ENCODE measurements around the gene KRTAP4-12.

Gene KRTAP4-12

DNA sequence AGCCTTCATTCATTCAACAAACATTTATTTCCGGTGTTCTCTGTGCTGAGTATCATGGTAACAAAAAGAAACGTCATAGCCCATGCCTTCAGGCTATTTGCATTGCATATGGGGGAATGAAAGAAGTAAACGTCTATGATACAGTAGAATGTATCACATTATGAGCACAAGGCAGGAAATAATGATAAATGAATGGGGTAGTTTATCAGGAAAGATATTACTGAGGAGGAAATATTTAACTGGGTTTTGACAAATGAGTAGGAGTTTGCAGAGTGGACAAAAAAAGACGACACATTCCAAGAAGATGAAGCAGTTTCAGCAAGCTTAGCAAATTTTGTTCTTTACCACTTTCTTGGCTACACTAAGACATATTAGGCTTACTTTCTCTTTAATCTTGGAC lies 41.4 kb downstream of the KRTAP4-12 start:
- no peak for FAIRE-seq
- TF ChIP-seq POLR2AphosphoS5 (IDR thresholded peaks at IDR 0.05; ENCODE audit: low read depth, low read length) (no peak), TAF1 (IDR thresholded peaks at IDR 0.05; ENCODE audit: low read depth, low read length) (no peak), POU2F2 (IDR thresholded peaks at IDR 0.05; ENCODE audit: low read depth, low read length) (no peak), PAX5 (IDR thresholded peaks at IDR 0.05; ENCODE audit: insufficient read depth, low read length, severe bottlenecking) (no peak), POLR2A (IDR thresholded peaks at IDR 0.05; ENCODE audit: low read depth, low read length) (no peak), SPI1 (IDR thresholded peaks at IDR 0.05; ENCODE audit: low read depth, low read length) (no peak)
- DNase-seq (ENCODE audit: insufficient read length, low spot score): no peak

DNA sequence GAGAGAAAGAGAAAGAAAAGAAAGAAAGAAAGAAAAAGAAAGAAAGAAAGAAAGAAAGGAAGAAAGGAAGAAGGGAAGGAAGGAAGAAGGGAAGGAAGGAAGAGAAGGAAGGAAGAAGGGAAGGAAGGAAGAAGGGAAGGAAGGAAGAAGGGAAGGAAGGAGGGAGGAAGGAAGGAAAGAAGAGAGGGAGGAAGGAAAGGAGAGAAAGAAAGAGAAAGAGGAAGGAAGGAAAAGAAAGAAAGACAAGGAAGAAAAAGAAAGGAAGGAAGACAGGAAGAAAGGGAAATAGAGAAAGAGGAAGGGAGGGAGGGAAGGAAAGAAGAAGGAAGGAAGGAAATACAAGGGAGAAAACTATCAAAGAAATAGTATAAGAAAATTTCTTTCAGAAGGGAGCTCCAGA lies 47.2 kb downstream of the KRTAP4-12 start:
- no peak for FAIRE-seq
- no peak for TF ChIP-seq PAX5 (IDR thresholded peaks at IDR 0.05; ENCODE audit: insufficient read depth, low read length, severe bottlenecking)
- no peak for TF ChIP-seq TAF1 (IDR thresholded peaks at IDR 0.05; ENCODE audit: low read depth, low read length)
- no peak for TF ChIP-seq POLR2AphosphoS5 (IDR thresholded peaks at IDR 0.05; ENCODE audit: low read depth, low read length)
- no peak for TF ChIP-seq POU2F2 (IDR thresholded peaks at IDR 0.05; ENCODE audit: low read depth, low read length)
- no peak for TF ChIP-seq POLR2A (IDR thresholded peaks at IDR 0.05; ENCODE audit: low read depth, low read length)
- TF ChIP-seq SPI1 (IDR thresholded peaks at IDR 0.05; ENCODE audit: low read depth, low read length): no peak
- no peak for DNase-seq (ENCODE audit: insufficient read length, low spot score)

DNA sequence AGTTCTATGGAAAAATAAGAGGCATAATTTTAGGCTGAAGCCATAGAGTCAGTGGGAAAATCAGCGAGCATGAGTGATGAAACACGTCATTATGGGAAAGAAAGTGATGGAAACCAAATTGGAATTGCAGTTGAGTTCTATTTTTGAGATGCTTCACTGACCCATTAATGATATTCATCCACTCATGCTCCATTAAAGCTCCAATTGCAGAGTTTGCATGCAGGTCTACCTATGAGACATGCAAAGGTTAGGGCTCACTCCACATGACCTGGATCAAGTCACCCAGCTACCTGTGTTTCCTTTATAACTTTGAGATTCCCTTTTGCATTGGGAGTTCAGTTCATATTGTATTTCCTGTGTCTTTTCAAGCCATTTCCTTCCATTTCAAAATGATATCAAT lies 50.3 kb downstream of the KRTAP4-12 start:
- DNase-seq (ENCODE audit: insufficient read length, low spot score): no peak
- TF ChIP-seq PAX5 (IDR thresholded peaks at IDR 0.05; ENCODE audit: insufficient read depth, low read length, severe bottlenecking): no peak
- TF ChIP-seq POU2F2 (IDR thresholded peaks at IDR 0.05; ENCODE audit: low read depth, low read length): no peak
- TF ChIP-seq SPI1 (IDR thresholded peaks at IDR 0.05; ENCODE audit: low read depth, low read length): no peak
- TF ChIP-seq POLR2AphosphoS5 (IDR thresholded peaks at IDR 0.05; ENCODE audit: low read depth, low read length): no peak
- no peak for TF ChIP-seq TAF1 (IDR thresholded peaks at IDR 0.05; ENCODE audit: low read depth, low read length)
- TF ChIP-seq POLR2A (IDR thresholded peaks at IDR 0.05; ENCODE audit: low read depth, low read length): no peak
- no peak for FAIRE-seq
